Measurements from ENCODE around the gene LTBP3. TPM values are rescaled to one million over a fixed set of nuclear protein-coding genes. Genes with fewer than 3 reads are reported as not detected.

Gene LTBP3
- total RNA-seq, 1 experiment from 2014 or later, result 10.6 TPM

DNA sequence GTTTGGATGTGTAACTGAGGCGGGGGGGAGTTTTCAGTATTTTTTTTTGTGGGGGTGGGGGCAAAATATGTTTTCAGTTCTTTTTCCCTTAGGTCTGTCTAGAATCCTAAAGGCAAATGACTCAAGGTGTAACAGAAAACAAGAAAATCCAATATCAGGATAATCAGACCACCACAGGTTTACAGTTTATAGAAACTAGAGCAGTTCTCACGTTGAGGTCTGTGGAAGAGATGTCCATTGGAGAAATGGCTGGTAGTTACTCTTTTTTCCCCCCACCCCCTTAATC lies 57.0 kb downstream of the LTBP3 start:
- no peak overlapping the region for H2AK5ac ChIP-seq (ENCODE audit: insufficient read length, low read length)
- H2BK12ac ChIP-seq (ENCODE audit: insufficient read length, low read depth, low read length), result no peak overlapping the region
- H3K27me3 Mint-ChIP-seq (ENCODE audit: low read depth), result no peaks in the 10 kb centered on the region
- peak overlapping the region; percentile 95 for H3K4me2 ChIP-seq (ENCODE audit: insufficient read depth, insufficient read length, low read length)
- no peaks in the 10 kb centered on the region for H3K27me3 ChIP-seq (ENCODE audit: insufficient read depth, low read length)
- no peak overlapping the region for H3K56ac ChIP-seq (ENCODE audit: insufficient read length, low read depth, low read length)
- H3K36me3 Mint-ChIP-seq (ENCODE audit: insufficient read depth in 1 of 3, low read depth in 3 of 3), result peaks cover 0 to 27% (median 25%) of the 10 kb centered on the region in 3 experiments; a peak in 5 of 7 replicates
- no peak overlapping the region for H2AFZ ChIP-seq (ENCODE audit: low read length)
- no peak overlapping the region for H4K5ac ChIP-seq (ENCODE audit: insufficient read length, low read depth, low read length)
- peaks cover 27% of the 10 kb centered on the region for H3K23me2 ChIP-seq (ENCODE audit: insufficient read length, low read depth, low read length, poor library complexity, severe bottlenecking)
- TF ChIP-seq, protein P1, sequence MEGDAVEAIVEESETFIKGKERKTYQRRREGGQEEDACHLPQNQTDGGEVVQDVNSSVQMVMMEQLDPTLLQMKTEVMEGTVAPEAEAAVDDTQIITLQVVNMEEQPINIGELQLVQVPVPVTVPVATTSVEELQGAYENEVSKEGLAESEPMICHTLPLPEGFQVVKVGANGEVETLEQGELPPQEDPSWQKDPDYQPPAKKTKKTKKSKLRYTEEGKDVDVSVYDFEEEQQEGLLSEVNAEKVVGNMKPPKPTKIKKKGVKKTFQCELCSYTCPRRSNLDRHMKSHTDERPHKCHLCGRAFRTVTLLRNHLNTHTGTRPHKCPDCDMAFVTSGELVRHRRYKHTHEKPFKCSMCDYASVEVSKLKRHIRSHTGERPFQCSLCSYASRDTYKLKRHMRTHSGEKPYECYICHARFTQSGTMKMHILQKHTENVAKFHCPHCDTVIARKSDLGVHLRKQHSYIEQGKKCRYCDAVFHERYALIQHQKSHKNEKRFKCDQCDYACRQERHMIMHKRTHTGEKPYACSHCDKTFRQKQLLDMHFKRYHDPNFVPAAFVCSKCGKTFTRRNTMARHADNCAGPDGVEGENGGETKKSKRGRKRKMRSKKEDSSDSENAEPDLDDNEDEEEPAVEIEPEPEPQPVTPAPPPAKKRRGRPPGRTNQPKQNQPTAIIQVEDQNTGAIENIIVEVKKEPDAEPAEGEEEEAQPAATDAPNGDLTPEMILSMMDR (conservative IDR thresholded peaks at IDR 0.05), result no peak
- no peak overlapping the region for H2BK20ac ChIP-seq (ENCODE audit: low read depth, low read length, poor library complexity, severe bottlenecking)
- H3K79me2 ChIP-seq (ENCODE audit: insufficient read depth, low read length), result peaks cover 42% of the 10 kb centered on the region
- H3T11ph ChIP-seq (ENCODE audit: low read length), result no peak overlapping the region
- H4K91ac ChIP-seq (ENCODE audit: insufficient read length, low read depth, low read length), result no peak overlapping the region
- H3K4me1 ChIP-seq (ENCODE audit: insufficient read depth, low read length), result no peaks in the 10 kb centered on the region; the same call in 1 of the 2 replicates
- H3K18ac ChIP-seq (ENCODE audit: insufficient read length, low read depth, low read length), result no peak overlapping the region
- no peak overlapping the region for H4K8ac ChIP-seq (replicated peaks; ENCODE audit: insufficient read length, low read depth, low read length)
- no peak overlapping the region for H3K4ac ChIP-seq (ENCODE audit: low read depth, low read length)
- H3K79me1 ChIP-seq (ENCODE audit: insufficient read depth, low read depth, low read length, poor library complexity, severe bottlenecking), result no peaks in the 10 kb centered on the region
- H3K4me1 Mint-ChIP-seq, result peaks cover 34 to 51% of the 10 kb centered on the region in 2 experiments
- H3K9ac ChIP-seq (ENCODE audit: extremely low read depth, insufficient read length, low read length), result peak overlapping the region; percentile 97
- H3K14ac ChIP-seq (ENCODE audit: insufficient read depth, low read length), result no peak overlapping the region
- H3K27ac ChIP-seq (ENCODE audit: insufficient read length, low read depth, low read length), result no peak overlapping the region
- H3K4me3 Mint-ChIP-seq, result no peak overlapping the region
- H3K23ac ChIP-seq (ENCODE audit: insufficient read length, low read depth, low read length), result no peak overlapping the region
- H3K9me3 Mint-ChIP-seq, result peaks cover 2 to 3% of the 10 kb centered on the region in 2 experiments; a peak in 3 of 5 replicates
- H2BK120ac ChIP-seq (ENCODE audit: low read depth, low read length, poor library complexity, severe bottlenecking), result no peak overlapping the region
- H4K20me1 ChIP-seq (ENCODE audit: control insufficient read depth, insufficient read depth, insufficient read length), result no peaks in the 10 kb centered on the region
- WGBS (ENCODE audit: extremely low coverage, insufficient read length, low lambda C conversion rate), result no CpG with 5 or more reads among the region's 2 CpGs
- no peaks in the 10 kb centered on the region for H3K9me3 ChIP-seq (ENCODE audit: control insufficient read depth, low read depth, low read length)
- no peak overlapping the region for H2BK15ac ChIP-seq (ENCODE audit: low read depth, low read length)
- peak overlapping the region in 1 of 3 experiments; percentile 8; a peak in 1 of 7 replicates for H3K27ac Mint-ChIP-seq
- H2BK5ac ChIP-seq (ENCODE audit: insufficient read length, low read length), result no peak overlapping the region
- DNase-seq, result no peak

Measured in H9 (cell line).